Activated naive CD8-positive, alpha-beta T cell treated with anti-CD3 and anti-CD28 coated beads, Interleukin-2, amount 50 U/mL, for 24 hours (primary cell): ENCODE measurements around the gene CORO2B.
A peak's percentile ranks its signal among the peaks of the same experiment; 100 is the strongest.

Experiments used
- ATAC-seq: fragments of 150-1000 bp; cut with Tn5 transposase; one replicate; pipeline ENCODE4 v1.10.0; 2021
- DNase-seq: peaks from one replicate; pipeline ENCODE4 v3.0.0; 2021
- H3K27ac Mint-ChIP-seq: one replicate; pipeline ENCODE4 v1.8.0; 2021; ENCODE audit warnings: mild to moderate bottlenecking, mixed read lengths
- H3K27me3 Mint-ChIP-seq: one replicate; pipeline ENCODE4 v1.8.0; 2021; ENCODE audit warnings: mixed read lengths
- H3K36me3 Mint-ChIP-seq: one replicate; pipeline ENCODE4 v1.8.0; 2021; ENCODE audit warnings: low read depth, mixed read lengths
- H3K4me1 Mint-ChIP-seq: one replicate; pipeline ENCODE4 v1.8.0; 2021; ENCODE audit warnings: mixed read lengths
- H3K4me3 Mint-ChIP-seq: one replicate; pipeline ENCODE4 v1.8.0; 2021; ENCODE audit warnings: mild to moderate bottlenecking, moderate library complexity, mixed read lengths
- H3K9me3 Mint-ChIP-seq: one replicate; pipeline ENCODE4 v1.8.0; 2021; ENCODE audit warnings: mixed read lengths

CORO2B gene

DNA sequence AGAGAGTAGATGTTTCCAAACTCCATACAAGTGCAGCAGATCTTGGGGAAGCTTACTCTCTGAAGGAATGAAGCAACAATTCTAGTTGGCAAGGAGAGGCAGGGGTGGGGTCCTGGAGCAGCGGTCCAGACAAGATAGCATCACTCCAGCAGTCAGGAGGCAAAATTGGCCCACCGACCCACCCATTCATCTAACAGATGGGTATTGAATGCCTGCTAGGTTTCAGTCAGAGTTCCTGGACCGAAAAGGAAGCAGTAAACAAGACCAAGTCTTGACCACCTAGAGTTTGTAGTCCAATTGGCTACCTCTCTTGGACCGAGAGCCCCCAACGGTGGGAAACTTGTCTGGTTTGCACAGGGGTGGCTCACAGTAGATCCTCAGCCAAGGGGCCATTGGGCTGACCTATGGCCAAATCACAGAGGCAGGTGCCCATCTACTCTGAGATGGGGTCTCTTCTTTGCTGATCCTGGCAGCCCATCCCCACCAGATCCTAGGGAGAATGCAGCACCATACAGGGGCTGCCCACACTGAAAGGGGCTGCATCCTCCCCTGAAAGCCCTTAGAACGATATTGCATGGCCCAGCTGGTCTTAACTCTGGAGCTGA, 74.3 kb downstream of the CORO2B start:
- H3K27me3 Mint-ChIP-seq = no peaks in the 10 kb centered on the region
- no peak for DNase-seq
- H3K27ac Mint-ChIP-seq = no peak overlapping the region

GRCh38 chr15:68653801-68654200, 75.0 kb downstream of the CORO2B start:
- Mint-ChIP-seq H3K4me1 (no peaks in the 10 kb centered on the region), H3K4me3 (no peak overlapping the region)

More for the DNA sequence above, 74.3 kb downstream of the CORO2B start:
- H3K4me1 Mint-ChIP-seq = no peaks in the 10 kb centered on the region
- H3K9me3 Mint-ChIP-seq = no peaks in the 10 kb centered on the region
- no peak overlapping the region for H3K4me3 Mint-ChIP-seq
- no peak for ATAC-seq
- H3K36me3 Mint-ChIP-seq = no peaks in the 10 kb centered on the region

GRCh38 chr15:68654786-68655560, 76.2 kb downstream of the CORO2B start:
- H3K9me3 Mint-ChIP-seq = no peaks in the 10 kb centered on the region

More at GRCh38 chr15:68653801-68654200, 75.0 kb downstream of the CORO2B start:
- H3K27ac Mint-ChIP-seq = no peak overlapping the region
- DNase-seq (no peak), ATAC-seq (no peak)
- no peaks in the 10 kb centered on the region for H3K36me3 Mint-ChIP-seq
- H3K9me3 Mint-ChIP-seq = no peaks in the 10 kb centered on the region
- no peaks in the 10 kb centered on the region for H3K27me3 Mint-ChIP-seq

GRCh38 chr15:68655686-68656437, 77.1 kb downstream of the CORO2B start:
- Mint-ChIP-seq H3K27ac (no peak overlapping the region), H3K36me3 (no peaks in the 10 kb centered on the region), H3K27me3 (no peaks in the 10 kb centered on the region), H3K9me3 (no peaks in the 10 kb centered on the region), H3K4me3 (no peak overlapping the region), H3K4me1 (no peaks in the 10 kb centered on the region)
- no peak for ATAC-seq
- no peak for DNase-seq

More at GRCh38 chr15:68654786-68655560, 76.2 kb downstream of the CORO2B start:
- Mint-ChIP-seq H3K4me1 (no peaks in the 10 kb centered on the region), H3K36me3 (no peaks in the 10 kb centered on the region), H3K27me3 (no peaks in the 10 kb centered on the region), H3K4me3 (no peak overlapping the region), H3K27ac (no peak overlapping the region)
- DNase-seq (no peak), ATAC-seq (no peak)

DNA sequence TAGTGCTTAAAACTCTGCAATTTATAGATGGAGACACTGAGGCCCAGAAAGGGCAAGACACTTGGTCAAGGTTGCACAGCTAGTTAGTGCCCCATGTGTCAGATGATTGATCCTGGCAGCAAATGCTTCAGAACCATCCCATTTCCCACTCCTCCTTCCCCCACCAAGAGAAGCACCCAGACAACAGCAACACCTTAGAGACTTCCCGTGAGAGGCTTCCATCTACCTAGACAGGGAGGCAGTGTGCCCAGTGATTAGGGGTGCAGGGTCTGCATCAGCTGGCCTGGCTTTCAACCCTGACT, 77.6 kb downstream of the CORO2B start:
- DNase-seq = no peak

DNA sequence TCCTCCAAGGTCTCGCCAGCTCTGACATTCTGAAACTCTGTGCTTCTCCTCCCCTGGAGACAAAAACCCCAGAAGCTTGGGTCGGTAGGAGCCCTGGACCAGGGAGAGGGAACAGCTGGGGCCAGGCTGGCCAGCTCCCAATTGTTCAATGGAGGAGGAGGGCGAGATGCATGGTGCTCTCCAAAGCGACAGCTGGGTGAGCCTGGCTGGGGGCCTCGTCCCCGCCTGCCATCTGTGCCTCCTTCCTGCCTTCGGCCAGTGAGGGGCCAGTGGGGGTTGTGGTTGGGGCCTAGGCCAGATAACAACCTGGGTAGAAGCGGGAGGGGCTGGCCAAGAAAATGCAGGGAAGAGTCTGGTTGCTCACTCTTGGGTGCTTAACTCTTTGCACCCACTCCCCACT, 79.4 kb downstream of the CORO2B start:
- Mint-ChIP-seq H3K36me3 (no peaks in the 10 kb centered on the region), H3K4me1 (no peaks in the 10 kb centered on the region), H3K4me3 (no peak overlapping the region), H3K27ac (no peak overlapping the region), H3K27me3 (peaks cover 2% of the 10 kb centered on the region), H3K9me3 (no peaks in the 10 kb centered on the region)
- no peak for ATAC-seq
- no peak for DNase-seq

More for the DNA sequence above, 77.6 kb downstream of the CORO2B start:
- Mint-ChIP-seq H3K36me3 (no peaks in the 10 kb centered on the region), H3K4me3 (no peak overlapping the region), H3K4me1 (no peaks in the 10 kb centered on the region), H3K27ac (no peak overlapping the region), H3K27me3 (no peaks in the 10 kb centered on the region), H3K9me3 (no peaks in the 10 kb centered on the region)
- no peak for ATAC-seq

GRCh38 chr15:68658641-68659358, 80.0 kb downstream of the CORO2B start:
- Mint-ChIP-seq H3K27me3 (peaks cover 2% of the 10 kb centered on the region), H3K4me1 (no peaks in the 10 kb centered on the region), H3K9me3 (no peaks in the 10 kb centered on the region), H3K27ac (no peak overlapping the region), H3K36me3 (no peaks in the 10 kb centered on the region), H3K4me3 (no peak overlapping the region)
- no peak for DNase-seq
- no peak for ATAC-seq

DNA sequence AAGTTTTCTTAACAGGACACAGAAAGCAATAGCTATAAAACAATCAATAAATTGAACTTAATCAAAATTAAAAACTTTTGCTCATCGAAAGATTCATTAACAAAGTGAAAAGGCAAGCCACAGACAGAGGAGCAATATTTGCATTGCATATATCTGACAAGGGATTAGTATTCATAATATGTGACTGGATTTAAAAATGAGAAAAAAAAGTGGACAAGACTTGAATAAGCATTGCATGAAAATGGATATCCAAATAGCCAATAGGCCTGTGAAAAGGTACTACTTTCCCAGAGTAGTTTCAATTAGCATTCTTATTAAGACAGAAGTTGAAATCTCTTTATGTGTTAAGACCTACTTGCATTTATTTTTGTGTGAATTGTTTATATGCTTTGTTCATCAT, 84.7 kb downstream of the CORO2B start:
- ATAC-seq (no peak), DNase-seq (no peak)
- Mint-ChIP-seq H3K4me1 (no peaks in the 10 kb centered on the region), H3K27me3 (peaks cover 4% of the 10 kb centered on the region), H3K36me3 (no peaks in the 10 kb centered on the region), H3K27ac (no peak overlapping the region), H3K9me3 (no peaks in the 10 kb centered on the region), H3K4me3 (no peak overlapping the region)

- H3K27ac Mint-ChIP-seq = no peak overlapping the region
- H3K36me3 Mint-ChIP-seq = no peaks in the 10 kb centered on the region
- no peak overlapping the region for H3K4me3 Mint-ChIP-seq
- DNase-seq (no peak), ATAC-seq (no peak)
- H3K9me3 Mint-ChIP-seq = no peaks in the 10 kb centered on the region
- H3K4me1 Mint-ChIP-seq = no peaks in the 10 kb centered on the region
- H3K27me3 Mint-ChIP-seq = peaks cover 6% of the 10 kb centered on the region
Observed at GRCh38 chr15:68666120-68666811, 87.5 kb downstream of the CORO2B start.

- no peaks in the 10 kb centered on the region for H3K4me1 Mint-ChIP-seq
- no peak overlapping the region for H3K27ac Mint-ChIP-seq
- H3K36me3 Mint-ChIP-seq = no peaks in the 10 kb centered on the region
- no peak overlapping the region for H3K4me3 Mint-ChIP-seq
- DNase-seq (no peak), ATAC-seq (no peak)
- H3K27me3 Mint-ChIP-seq = peaks cover 6% of the 10 kb centered on the region
- no peaks in the 10 kb centered on the region for H3K9me3 Mint-ChIP-seq
Observed at GRCh38 chr15:68666812-68667450, 88.1 kb downstream of the CORO2B start.

DNA sequence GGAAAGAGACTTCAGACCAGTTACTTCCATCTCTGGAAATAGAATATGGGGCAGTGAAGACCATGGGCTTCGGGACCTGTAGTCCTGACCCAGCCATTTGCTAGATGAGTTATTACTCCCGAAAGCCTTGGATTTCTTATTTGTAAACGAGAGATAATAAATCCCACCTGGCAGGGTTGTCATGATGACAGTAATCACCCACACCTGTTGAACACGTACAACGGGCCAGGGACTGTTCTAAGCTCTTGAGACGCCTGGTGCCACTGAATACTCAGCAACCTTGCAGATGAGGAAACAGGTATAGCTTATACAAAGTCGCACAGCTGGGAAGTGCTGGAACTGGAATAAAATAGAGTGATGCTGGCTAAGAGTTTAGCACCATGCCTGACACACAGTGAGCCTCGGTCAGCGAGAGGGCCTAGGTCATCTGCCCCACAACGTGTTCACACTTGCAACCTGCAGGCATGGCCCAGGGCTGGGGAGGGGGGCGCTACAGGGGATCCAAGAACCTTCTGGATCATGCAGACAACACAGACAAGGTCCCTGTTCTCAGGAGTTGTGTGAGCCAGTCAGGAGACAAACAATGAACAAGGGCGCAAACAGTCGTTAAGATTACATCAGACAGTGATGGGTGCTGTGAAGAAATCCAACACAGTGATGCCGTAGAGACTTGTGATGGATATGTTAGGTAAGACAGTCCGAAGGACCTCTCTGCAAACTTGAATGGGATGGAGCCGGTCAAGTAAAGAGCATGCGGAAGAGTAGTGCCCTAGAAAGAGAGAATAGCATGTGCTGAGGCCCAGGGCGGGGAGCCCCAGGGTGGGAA, 89.2 kb downstream of the CORO2B start:
- DNase-seq (no peak), ATAC-seq (peak; percentile 43)
- Mint-ChIP-seq H3K27me3 (peaks cover 3% of the 10 kb centered on the region), H3K9me3 (no peaks in the 10 kb centered on the region), H3K36me3 (no peaks in the 10 kb centered on the region), H3K4me1 (no peaks in the 10 kb centered on the region), H3K4me3 (no peak overlapping the region), H3K27ac (no peak overlapping the region)

- ATAC-seq = no peak
- peaks cover 3% of the 10 kb centered on the region for H3K4me1 Mint-ChIP-seq
- no peak overlapping the region for H3K27ac Mint-ChIP-seq
- H3K9me3 Mint-ChIP-seq = no peaks in the 10 kb centered on the region
- no peak for DNase-seq
- H3K27me3 Mint-ChIP-seq = peaks cover 5% of the 10 kb centered on the region
- no peak overlapping the region for H3K4me3 Mint-ChIP-seq
- H3K36me3 Mint-ChIP-seq = no peaks in the 10 kb centered on the region
Observed at GRCh38 chr15:68668926-68669600, 90.3 kb downstream of the CORO2B start.

- Mint-ChIP-seq H3K27me3 (peaks cover 3% of the 10 kb centered on the region), H3K9me3 (no peaks in the 10 kb centered on the region), H3K27ac (no peak overlapping the region), H3K4me3 (no peak overlapping the region), H3K36me3 (no peaks in the 10 kb centered on the region), H3K4me1 (peaks cover 9% of the 10 kb centered on the region)
- ATAC-seq (no peak), DNase-seq (no peak)
Observed at GRCh38 chr15:68672251-68672650, 93.5 kb downstream of the CORO2B start.
